ENCODE results near the gene RAPGEF2. TPM values are rescaled to one million over a fixed set of nuclear protein-coding genes. Genes with fewer than 3 reads are reported as not detected.
A peak's percentile ranks its signal among the peaks of the same experiment; 100 is the strongest.

RAPGEF2 gene
- total RNA-seq, 2 donors from 2014 or later, result 38.2 to 46.7 TPM

DNA sequence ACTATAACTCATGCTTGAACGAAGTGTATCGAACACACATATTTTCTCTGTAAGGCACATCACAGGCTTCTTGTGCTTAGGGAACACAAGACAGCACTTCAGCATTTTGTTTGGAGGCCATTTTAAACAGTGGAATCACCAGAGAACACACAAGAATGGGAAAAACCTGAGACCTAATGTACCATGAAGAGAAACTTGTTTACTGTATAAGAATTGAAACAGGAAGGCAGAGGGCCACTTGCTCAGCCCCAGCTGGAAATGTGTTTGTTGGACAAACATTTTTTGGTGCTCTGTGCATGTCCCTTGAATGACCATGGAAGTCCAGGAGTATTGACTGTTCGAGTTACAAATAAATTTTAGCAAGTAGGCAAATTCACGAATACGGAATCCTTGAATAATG, 47.5 kb downstream of the RAPGEF2 start:
- ATAC-seq (no peak), DNase-seq (no peak)
- peaks cover 60% of the 10 kb centered on the region for H3K4me1 ChIP-seq
- H3K4me3 ChIP-seq, result no peak overlapping the region
- H3K27ac ChIP-seq, result no peak overlapping the region
- TF ChIP-seq, protein P1, sequence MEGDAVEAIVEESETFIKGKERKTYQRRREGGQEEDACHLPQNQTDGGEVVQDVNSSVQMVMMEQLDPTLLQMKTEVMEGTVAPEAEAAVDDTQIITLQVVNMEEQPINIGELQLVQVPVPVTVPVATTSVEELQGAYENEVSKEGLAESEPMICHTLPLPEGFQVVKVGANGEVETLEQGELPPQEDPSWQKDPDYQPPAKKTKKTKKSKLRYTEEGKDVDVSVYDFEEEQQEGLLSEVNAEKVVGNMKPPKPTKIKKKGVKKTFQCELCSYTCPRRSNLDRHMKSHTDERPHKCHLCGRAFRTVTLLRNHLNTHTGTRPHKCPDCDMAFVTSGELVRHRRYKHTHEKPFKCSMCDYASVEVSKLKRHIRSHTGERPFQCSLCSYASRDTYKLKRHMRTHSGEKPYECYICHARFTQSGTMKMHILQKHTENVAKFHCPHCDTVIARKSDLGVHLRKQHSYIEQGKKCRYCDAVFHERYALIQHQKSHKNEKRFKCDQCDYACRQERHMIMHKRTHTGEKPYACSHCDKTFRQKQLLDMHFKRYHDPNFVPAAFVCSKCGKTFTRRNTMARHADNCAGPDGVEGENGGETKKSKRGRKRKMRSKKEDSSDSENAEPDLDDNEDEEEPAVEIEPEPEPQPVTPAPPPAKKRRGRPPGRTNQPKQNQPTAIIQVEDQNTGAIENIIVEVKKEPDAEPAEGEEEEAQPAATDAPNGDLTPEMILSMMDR (IDR thresholded peaks at IDR 0.05), result no peak
- TF ChIP-seq POLR2A (IDR thresholded peaks at IDR 0.05), result no peak
- WGBS, 2 donors, result 62 to 68% methylated on average over 5 of the region's 5 CpGs
- no peaks in the 10 kb centered on the region for H3K27me3 ChIP-seq
- intact Hi-C loops (cut with DNase I), result no loop called here
- no peaks in the 10 kb centered on the region for H3K36me3 ChIP-seq (replicated peaks in 1 of 2; ENCODE audit: insufficient read depth in 1 of 2, low read depth in 2 of 2)
- no peaks in the 10 kb centered on the region for H3K9me3 ChIP-seq

DNA sequence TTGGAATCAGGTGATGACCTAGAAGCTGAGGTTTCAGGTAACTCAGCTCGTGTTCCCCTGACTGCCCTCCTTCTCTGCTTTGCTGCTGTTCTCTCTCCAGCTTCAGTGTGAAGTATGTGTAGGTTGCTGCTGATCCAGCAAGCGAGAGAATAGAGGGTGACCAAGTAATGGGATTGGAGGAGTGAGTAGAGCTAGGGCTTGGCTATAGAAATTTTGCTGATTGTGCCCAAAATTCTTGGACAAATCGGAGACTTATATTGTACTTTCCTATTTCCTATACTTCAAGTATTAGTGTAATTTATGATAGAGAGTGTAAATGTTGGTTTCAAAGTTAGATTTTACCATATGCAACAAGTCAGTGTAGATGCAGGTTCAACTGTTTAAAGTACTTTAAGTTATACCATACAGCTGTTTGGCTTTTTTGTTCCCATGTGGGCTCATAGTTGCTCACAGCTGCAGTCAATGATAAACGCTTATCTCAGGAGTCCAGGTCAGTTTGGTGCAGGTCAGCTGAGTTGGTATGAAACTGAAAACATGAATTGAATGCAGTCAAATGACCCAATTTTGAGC, 48.0 kb downstream of the RAPGEF2 start:
- H3K9me3 ChIP-seq, result no peaks in the 10 kb centered on the region
- intact Hi-C loops (cut with DNase I), result no loop called here
- TF ChIP-seq POLR2A (IDR thresholded peaks at IDR 0.05), result no peak
- TF ChIP-seq, protein P1 (IDR thresholded peaks at IDR 0.05), result no peak
- no peaks in the 10 kb centered on the region for H3K27me3 ChIP-seq
- ATAC-seq, result no peak
- DNase-seq, result peak in 2 of 4 donors; percentile 10 to 29
- no peaks in the 10 kb centered on the region for H3K36me3 ChIP-seq (replicated peaks in 1 of 2; ENCODE audit: insufficient read depth in 1 of 2, low read depth in 2 of 2)
- H3K4me3 ChIP-seq, result no peak overlapping the region
- 51 to 54% methylated on average over 4 of the region's 4 CpGs for WGBS, 2 donors
- peaks cover 57% of the 10 kb centered on the region for H3K4me1 ChIP-seq
- no peak overlapping the region for H3K27ac ChIP-seq

DNA sequence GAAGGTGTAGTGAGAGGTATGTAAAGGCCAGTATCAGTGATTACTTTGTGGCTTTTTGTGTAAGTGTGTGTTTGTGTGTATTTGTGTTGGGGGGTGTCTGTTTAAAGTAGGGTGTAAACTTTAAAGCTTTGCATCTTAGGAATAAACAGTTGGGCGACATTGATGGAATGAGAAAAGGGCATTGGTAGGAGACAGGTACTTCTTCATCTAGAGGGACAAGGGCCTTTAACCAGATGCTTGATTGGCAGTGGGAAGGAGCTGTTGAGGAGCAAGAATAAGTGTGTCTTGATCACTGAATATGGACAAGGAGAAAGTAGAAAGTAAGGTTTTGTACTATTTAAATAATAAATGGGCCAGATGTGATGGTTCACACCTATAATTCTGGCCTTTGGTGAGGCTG, 48.8 kb downstream of the RAPGEF2 start:
- DNase-seq, result no peak
- H3K9me3 ChIP-seq, result no peaks in the 10 kb centered on the region
- no peak for ATAC-seq
- no peak overlapping the region for H3K4me3 ChIP-seq
- no peak for TF ChIP-seq POLR2A (IDR thresholded peaks at IDR 0.05)
- TF ChIP-seq, protein P1 (IDR thresholded peaks at IDR 0.05), result no peak
- H3K27me3 ChIP-seq, result no peaks in the 10 kb centered on the region
- H3K36me3 ChIP-seq (replicated peaks in 1 of 2; ENCODE audit: insufficient read depth in 1 of 2, low read depth in 2 of 2), result no peaks in the 10 kb centered on the region
- peaks cover 52% of the 10 kb centered on the region for H3K4me1 ChIP-seq
- H3K27ac ChIP-seq, result no peak overlapping the region
- WGBS, 2 donors, result 95 to 97% methylated on average over 1 of the region's 1 CpG
- intact Hi-C loops (cut with DNase I), result no loop called here

DNA sequence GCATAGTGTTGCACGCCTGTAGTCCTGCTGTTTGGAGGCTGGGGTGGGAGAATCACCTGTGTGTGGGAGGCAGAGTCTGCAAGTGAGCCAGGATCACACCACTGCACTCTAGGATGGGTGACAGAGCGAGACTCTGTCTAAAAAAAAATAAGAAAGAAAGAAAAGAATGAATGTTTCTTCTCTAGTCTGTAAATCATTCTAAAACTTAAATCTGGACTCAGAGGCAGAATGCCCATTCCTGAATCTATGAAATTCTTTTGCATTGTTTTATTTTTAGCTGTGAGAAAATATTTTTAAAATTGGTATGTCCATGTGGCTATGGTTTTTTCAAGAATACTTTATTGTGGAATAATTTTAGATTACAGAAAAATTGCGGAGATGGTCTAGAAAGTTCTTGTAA, 49.3 kb downstream of the RAPGEF2 start:
- H3K27ac ChIP-seq, result no peak overlapping the region
- 93 to 99% methylated on average over 3 of the region's 3 CpGs for WGBS, 2 donors
- intact Hi-C loops (cut with DNase I), result no loop called here
- H3K4me3 ChIP-seq, result no peak overlapping the region
- TF ChIP-seq POLR2A (IDR thresholded peaks at IDR 0.05), result no peak
- TF ChIP-seq, protein P1 (IDR thresholded peaks at IDR 0.05), result no peak
- peaks cover 47% of the 10 kb centered on the region for H3K4me1 ChIP-seq
- H3K27me3 ChIP-seq, result no peaks in the 10 kb centered on the region
- no peaks in the 10 kb centered on the region for H3K9me3 ChIP-seq
- no peak for ATAC-seq
- H3K36me3 ChIP-seq (replicated peaks in 1 of 2; ENCODE audit: insufficient read depth in 1 of 2, low read depth in 2 of 2), result no peaks in the 10 kb centered on the region
- DNase-seq, result no peak

DNA sequence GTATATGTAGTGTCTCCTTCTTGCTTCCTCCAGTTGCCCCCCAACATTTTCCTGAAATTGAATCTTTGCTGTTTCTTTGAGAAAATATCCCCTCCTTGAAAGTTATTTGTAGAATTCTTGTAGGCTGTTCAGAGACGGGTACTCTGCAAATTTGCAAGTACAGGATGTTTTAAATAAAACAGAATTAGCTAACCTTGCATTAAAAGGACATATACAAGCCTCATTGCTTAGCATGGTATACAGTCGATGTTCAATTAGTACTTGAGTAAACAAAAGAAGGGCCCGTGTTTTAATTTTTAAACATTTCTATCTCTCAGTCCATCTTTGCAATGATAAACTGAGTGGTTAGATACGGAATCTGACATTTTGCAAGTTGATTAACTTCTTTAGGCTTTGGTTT, 50.8 kb downstream of the RAPGEF2 start:
- no peaks in the 10 kb centered on the region for H3K27me3 ChIP-seq
- 53 to 54% methylated on average over 4 of the region's 4 CpGs for WGBS, 2 donors
- no peak for TF ChIP-seq POLR2A (IDR thresholded peaks at IDR 0.05)
- TF ChIP-seq, protein P1 (IDR thresholded peaks at IDR 0.05), result no peak
- no peak overlapping the region for H3K4me3 ChIP-seq
- H3K9me3 ChIP-seq, result no peaks in the 10 kb centered on the region
- intact Hi-C loops (cut with DNase I), result no loop called here
- no peaks in the 10 kb centered on the region for H3K36me3 ChIP-seq (replicated peaks in 1 of 2; ENCODE audit: insufficient read depth in 1 of 2, low read depth in 2 of 2)
- peaks cover 43% of the 10 kb centered on the region for H3K4me1 ChIP-seq
- DNase-seq, result no peak
- ATAC-seq, result no peak
- no peak overlapping the region for H3K27ac ChIP-seq
